MM.1S (cell line): Measurements from ENCODE around the gene ADAMTS19.

ENCODE experiments used
- DNase-seq: peaks from one replicate; pipeline ENCODE4 v3.0.0-alpha.2; 2015
- H2AFZ ChIP-seq: fragments of 300-600 bp; sonication (generic); 2 replicates; pipeline ENCODE4 v1.6.0; 2016; ENCODE audit warnings: antibody characterized with exemption, low read length
- H3F3A ChIP-seq: fragments of 300-600 bp; sonication (generic); 2 replicates; pipeline ENCODE4 v1.6.1; 2016; ENCODE audit warnings: mild to moderate bottlenecking, antibody characterized with exemption, low read length, moderate library complexity, mixed read lengths; ENCODE audit not compliant: insufficient read depth
- H3K27ac ChIP-seq: fragments of 300-600 bp; sonication (generic); 2 replicates; pipeline ENCODE4 v1.5.1; 2016; ENCODE audit warnings: mild to moderate bottlenecking, low read length
- H3K27me3 ChIP-seq: fragments of 300-600 bp; sonication (generic); replicated peaks from 2 replicates; pipeline ENCODE4 v1.6.0; 2016; ENCODE audit warnings: low read length; ENCODE audit not compliant: insufficient read depth
- H3K36me3 ChIP-seq: fragments of 300-600 bp; sonication (generic); replicated peaks from 2 replicates; pipeline ENCODE4 v1.6.1; 2016; ENCODE audit warnings: mild to moderate bottlenecking, low read length, mixed read lengths; ENCODE audit not compliant: insufficient read depth
- H3K4me1 ChIP-seq: fragments of 300-600 bp; sonication (generic); 2 replicates; pipeline ENCODE4 v1.6.1; 2016; ENCODE audit warnings: low read length, mixed read lengths
- H3K4me2 ChIP-seq: fragments of 300-600 bp; sonication (generic); 2 replicates; pipeline ENCODE4 v1.6.0; 2016; ENCODE audit warnings: low read depth, low read length
- H3K4me3 ChIP-seq: fragments of 300-600 bp; sonication (generic); 2 replicates; pipeline ENCODE4 v1.5.1; 2016; ENCODE audit warnings: low read length, mixed read lengths
- H3K79me2 ChIP-seq: fragments of 300-600 bp; sonication (generic); 2 replicates; pipeline ENCODE4 v1.6.1; 2016; ENCODE audit warnings: mixed run types, low read length, mixed read lengths
- H3K9ac ChIP-seq: fragments of 300-600 bp; sonication (generic); 2 replicates; pipeline ENCODE4 v1.6.1; 2016; ENCODE audit warnings: low read length, mixed read lengths
- H3K9me2 ChIP-seq: fragments of 300-600 bp; sonication (generic); replicated peaks from 2 replicates; pipeline ENCODE4 v1.6.1; 2016; ENCODE audit warnings: mild to moderate bottlenecking, low read length, mixed read lengths; ENCODE audit not compliant: insufficient read depth
- H3K9me3 ChIP-seq: fragments of 300-600 bp; sonication (generic); replicated peaks from 2 replicates; pipeline ENCODE4 v1.6.1; 2016; ENCODE audit warnings: mild to moderate bottlenecking, low read length, mixed read lengths; ENCODE audit not compliant: insufficient read depth
- H4K20me1 ChIP-seq: fragments of 300-600 bp; sonication (generic); 2 replicates; pipeline ENCODE4 v1.6.1; 2016; ENCODE audit warnings: mild to moderate bottlenecking, low read length, moderate library complexity, mixed read lengths; ENCODE audit not compliant: insufficient read depth
- EZH2 ChIP-seq: fragments of 300-600 bp; sonication (generic); optimal IDR thresholded peaks from 2 replicates; pipeline ENCODE3; 2017; ENCODE audit warnings: low read depth, mild to moderate bottlenecking, antibody characterized with exemption, low read length, mixed read lengths
- EZH2phosphoT487 ChIP-seq: fragments of 300-600 bp; sonication (generic); IDR thresholded peaks from 2 replicates; pipeline ENCODE4 v1.6.1; 2018; ENCODE audit warnings: antibody characterized with exemption, low read length
- TF ChIP-seq, protein P1 (sequence below): fragments of 300-600 bp; sonication (generic); IDR thresholded peaks from 2 replicates; pipeline ENCODE4 v1.5.1; 2016; ENCODE audit warnings: antibody characterized with exemption, low read length, mixed read lengths

The ADAMTS19 gene

DNA sequence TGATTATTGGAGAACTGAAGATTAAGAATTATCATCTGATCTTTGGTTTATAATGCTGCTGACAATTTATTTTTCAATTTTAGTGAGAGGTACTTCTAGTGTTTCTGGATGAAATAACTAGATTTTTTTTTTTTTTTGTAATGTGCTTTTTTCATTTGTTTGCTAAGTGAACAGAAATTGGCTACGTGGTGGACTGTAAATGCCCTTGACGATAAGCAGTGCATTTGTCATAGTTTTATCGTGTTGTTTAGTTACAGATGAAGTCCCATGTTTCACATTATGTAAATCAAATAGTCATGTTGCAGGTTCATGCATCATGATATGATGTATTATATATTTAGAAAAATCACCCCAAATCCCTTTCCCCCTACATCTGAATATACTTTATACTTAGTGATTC lies 81.0 kb downstream of the ADAMTS19 start:
- no peak for DNase-seq
- no peak overlapping the region for H3K4me3 ChIP-seq
- no peaks in the 10 kb centered on the region for H3K36me3 ChIP-seq
- no peaks in the 10 kb centered on the region for H3K79me2 ChIP-seq
- H3K4me2 ChIP-seq: no peak overlapping the region
- 0 out of 2 replicates have a peak, but pooled peaks cover 2% of the 10 kb centered on the region for H4K20me1 ChIP-seq
- H3F3A ChIP-seq: no peaks in the 10 kb centered on the region
- H3K27me3 ChIP-seq: no peaks in the 10 kb centered on the region
- TF ChIP-seq, protein P1, sequence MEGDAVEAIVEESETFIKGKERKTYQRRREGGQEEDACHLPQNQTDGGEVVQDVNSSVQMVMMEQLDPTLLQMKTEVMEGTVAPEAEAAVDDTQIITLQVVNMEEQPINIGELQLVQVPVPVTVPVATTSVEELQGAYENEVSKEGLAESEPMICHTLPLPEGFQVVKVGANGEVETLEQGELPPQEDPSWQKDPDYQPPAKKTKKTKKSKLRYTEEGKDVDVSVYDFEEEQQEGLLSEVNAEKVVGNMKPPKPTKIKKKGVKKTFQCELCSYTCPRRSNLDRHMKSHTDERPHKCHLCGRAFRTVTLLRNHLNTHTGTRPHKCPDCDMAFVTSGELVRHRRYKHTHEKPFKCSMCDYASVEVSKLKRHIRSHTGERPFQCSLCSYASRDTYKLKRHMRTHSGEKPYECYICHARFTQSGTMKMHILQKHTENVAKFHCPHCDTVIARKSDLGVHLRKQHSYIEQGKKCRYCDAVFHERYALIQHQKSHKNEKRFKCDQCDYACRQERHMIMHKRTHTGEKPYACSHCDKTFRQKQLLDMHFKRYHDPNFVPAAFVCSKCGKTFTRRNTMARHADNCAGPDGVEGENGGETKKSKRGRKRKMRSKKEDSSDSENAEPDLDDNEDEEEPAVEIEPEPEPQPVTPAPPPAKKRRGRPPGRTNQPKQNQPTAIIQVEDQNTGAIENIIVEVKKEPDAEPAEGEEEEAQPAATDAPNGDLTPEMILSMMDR: no peak
- TF ChIP-seq EZH2phosphoT487 (no peak), EZH2 (no peak)
- no peaks in the 10 kb centered on the region for H3K4me1 ChIP-seq
- no peaks in the 10 kb centered on the region for H3K9me3 ChIP-seq
- no peak overlapping the region for H3K27ac ChIP-seq
- no peak overlapping the region for H2AFZ ChIP-seq
- H3K9me2 ChIP-seq: no peaks in the 10 kb centered on the region
- no peak overlapping the region for H3K9ac ChIP-seq

DNA sequence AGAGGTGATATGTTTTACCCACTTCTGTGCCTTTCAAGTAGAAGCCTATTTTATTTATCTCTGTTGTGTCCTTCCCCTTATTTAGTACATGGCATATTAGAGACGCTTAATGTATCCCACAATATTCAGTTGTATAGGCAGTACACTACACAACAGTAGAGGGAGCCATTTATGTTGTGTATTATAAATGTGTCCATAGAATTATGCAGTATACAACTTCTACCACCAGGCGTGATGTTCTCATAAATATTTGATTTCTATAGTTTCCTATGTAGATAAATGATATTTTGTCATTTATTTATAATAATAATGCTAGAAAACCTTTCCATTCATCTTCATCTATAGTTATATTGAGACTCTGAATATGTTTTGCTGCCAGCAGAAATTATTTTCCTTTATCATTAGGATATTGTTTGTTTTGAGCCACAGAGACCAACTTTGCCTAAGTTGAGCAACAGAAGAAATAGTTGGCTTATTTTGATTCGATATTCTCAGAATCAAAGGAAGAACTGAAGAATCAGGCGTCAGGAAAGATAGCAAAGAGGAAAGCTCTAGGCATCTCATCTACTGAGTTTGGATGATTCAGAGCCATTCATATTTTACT lies 81.7 kb downstream of the ADAMTS19 start:
- H3K4me3 ChIP-seq: no peak overlapping the region
- H3K9me2 ChIP-seq: no peaks in the 10 kb centered on the region
- DNase-seq: peak; percentile 62
- no peak overlapping the region for H3K9ac ChIP-seq
- no peaks in the 10 kb centered on the region for H3K9me3 ChIP-seq
- H3F3A ChIP-seq: no peaks in the 10 kb centered on the region
- no peaks in the 10 kb centered on the region for H3K79me2 ChIP-seq
- H3K27ac ChIP-seq: no peak overlapping the region
- no peaks in the 10 kb centered on the region for H3K36me3 ChIP-seq
- TF ChIP-seq, protein P1: peak; percentile 69
- TF ChIP-seq EZH2: no peak
- TF ChIP-seq EZH2phosphoT487: no peak
- H3K27me3 ChIP-seq: no peaks in the 10 kb centered on the region
- no peak overlapping the region for H2AFZ ChIP-seq
- no peak overlapping the region for H3K4me2 ChIP-seq
- H4K20me1 ChIP-seq: 0 out of 2 replicates have a peak, but pooled peaks cover 2% of the 10 kb centered on the region
- H3K4me1 ChIP-seq: no peaks in the 10 kb centered on the region

DNA sequence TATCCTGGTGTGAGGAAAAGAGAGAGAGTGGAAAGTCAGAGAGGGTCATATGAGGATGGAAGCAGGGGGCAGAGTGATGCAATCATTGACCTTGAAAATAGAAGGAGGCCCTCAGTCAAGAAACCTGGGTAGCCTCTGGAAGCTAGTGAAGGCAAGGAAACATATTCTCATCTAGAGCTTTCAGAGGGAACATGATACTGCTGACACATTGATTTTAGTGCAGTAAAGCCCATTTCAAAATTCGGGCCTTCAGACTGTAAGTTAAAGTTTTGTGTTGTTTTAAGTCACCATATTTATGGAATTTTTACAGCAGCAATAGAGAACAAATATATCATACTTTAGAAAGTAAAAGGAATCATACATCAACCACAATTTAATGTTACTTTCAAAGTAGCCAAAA lies 87.0 kb downstream of the ADAMTS19 start:
- Histone ChIP-seq H3K4me3 (no peak overlapping the region), H4K20me1 (no peaks in the 10 kb centered on the region), H3K4me1 (no peaks in the 10 kb centered on the region), H3K9me2 (no peaks in the 10 kb centered on the region), H3K9me3 (no peaks in the 10 kb centered on the region), H3K27ac (no peak overlapping the region), H3K36me3 (no peaks in the 10 kb centered on the region), H3K79me2 (no peaks in the 10 kb centered on the region), H3K27me3 (no peaks in the 10 kb centered on the region), H3K9ac (no peak overlapping the region), H3K4me2 (no peak overlapping the region), H2AFZ (no peak overlapping the region), H3F3A (no peaks in the 10 kb centered on the region)
- DNase-seq: no peak
- TF ChIP-seq, protein P1: no peak
- TF ChIP-seq EZH2 (no peak), EZH2phosphoT487 (no peak)
